Tibial nerve (tissue), 4 donors: ENCODE measurements around the gene PLXNA1.

ENCODE experiments used
- CTCF ChIP-seq, 5 experiments: fragments of 200-600 bp in 3 of 5; fragments of 450-650 bp in 2 of 5; sonication (generic) in 3 of 5; IDR thresholded peaks; one replicate each; pipeline ENCODE4 v1.5.1; 2016 to 2019; ENCODE audit warnings: antibody characterized with exemption in 5 of 5, mild to moderate bottlenecking in 3 of 5, moderate library complexity in 2 of 5
- EP300 ChIP-seq, 2 donors: sonication (generic); formaldehyde crosslinking; IDR thresholded peaks; one replicate each; pipeline ENCODE4 v1.6.1; 2017; ENCODE audit warnings: antibody characterized with exemption in 2 of 2, mild to moderate bottlenecking in 1 of 2

- TF ChIP-seq CTCF (IDR thresholded peaks at IDR 0.05) (no peak), EP300 (IDR thresholded peaks at IDR 0.05) (no peak)
These were observed 43.2 kb upstream of the PLXNA1 start for GRCh38 chr3:126939733-126940132.
